Measurements from ENCODE around the gene IL11RA. TPM values are rescaled to one million over a fixed set of nuclear protein-coding genes. Genes with fewer than 3 reads are reported as not detected.
A peak's percentile ranks its signal among the peaks of the same experiment; 100 is the strongest.

Gene IL11RA
- total RNA-seq, 1 donor from 2014 or later, result 6.3 TPM

DNA sequence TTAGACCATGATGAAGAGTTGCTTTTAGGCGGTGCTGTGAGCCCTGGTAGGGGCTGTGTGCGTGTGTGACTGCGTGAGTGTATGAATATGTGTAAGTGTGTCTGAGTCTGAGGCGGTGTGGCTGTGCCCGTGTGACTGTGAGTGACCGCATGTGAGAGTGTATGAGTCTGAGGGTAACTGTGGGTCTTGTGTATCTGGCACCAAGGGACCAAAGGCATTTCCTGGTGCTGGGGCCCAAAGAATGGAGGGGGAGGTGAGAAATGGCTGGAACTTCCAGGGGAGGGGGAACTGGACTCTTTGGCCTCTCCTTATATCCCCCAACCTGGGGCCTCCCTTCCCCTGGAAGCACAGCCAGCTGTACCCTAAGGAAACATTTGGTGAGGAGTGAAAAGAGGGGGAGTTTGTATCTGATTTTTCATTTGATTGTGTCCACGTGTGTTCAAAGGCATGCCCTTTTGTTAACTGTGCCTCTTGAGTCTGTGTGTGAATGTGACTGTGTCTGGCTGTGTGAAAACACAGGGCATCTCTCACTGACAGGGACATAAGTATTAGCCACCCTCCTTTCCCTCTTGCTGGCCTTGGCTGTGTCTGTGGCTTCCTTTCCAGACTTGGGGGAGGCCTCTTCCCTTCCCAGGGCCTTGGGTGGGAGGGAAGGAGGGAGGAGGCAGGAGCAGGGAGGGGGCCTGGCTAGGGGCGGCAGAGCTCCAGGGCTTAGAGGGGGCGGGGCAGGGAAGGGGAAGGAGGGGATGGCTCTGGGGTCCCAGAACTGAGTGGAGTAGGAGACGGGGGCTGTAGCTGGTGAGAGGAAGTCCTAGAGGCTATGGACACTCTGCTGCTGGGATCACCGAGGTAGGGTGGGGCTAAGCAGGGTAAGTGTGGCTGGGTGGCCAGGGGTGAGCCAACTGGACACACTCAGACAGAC is 1.4 kb downstream of the IL11RA start:
- DNase-seq (ENCODE audit: low read depth, low spot score), result no peak

DNA sequence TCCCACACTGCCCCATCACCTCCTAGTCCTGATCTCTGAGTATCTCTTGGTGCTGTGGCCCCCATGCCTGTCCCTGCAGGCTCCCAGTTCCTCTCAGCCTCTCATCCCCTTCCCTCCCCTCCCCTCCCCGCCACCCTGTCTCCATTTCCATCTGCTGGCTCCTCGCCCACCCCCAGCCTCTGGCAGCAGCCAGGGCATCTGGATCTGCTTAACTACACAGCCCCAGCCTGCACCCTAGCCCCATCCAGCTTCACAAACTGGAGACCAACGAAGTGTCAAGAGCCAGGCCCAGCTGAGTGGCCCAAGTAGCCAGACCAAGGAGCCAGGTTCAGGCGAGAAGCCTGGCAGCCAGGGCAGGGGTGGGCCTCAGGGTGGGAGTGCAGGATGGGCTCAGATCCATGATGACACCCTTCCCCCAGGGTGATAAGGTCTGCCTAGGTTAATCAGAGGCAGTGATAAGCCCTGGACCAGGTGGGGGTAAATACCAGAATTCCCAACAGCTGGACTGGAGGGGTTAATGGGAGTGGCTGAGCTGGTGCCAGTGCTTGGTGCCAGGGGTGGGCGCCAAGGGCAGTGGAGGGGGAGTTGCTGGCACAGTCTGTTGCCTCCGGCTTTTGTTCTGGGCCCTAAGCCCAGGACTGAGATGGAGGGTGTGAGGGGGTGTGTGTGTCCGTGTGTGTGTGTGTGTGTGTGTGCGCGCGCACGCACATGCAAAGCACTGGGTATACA is 2.5 kb downstream of the IL11RA start:
- no peak for DNase-seq (ENCODE audit: low read depth, low spot score)

DNA sequence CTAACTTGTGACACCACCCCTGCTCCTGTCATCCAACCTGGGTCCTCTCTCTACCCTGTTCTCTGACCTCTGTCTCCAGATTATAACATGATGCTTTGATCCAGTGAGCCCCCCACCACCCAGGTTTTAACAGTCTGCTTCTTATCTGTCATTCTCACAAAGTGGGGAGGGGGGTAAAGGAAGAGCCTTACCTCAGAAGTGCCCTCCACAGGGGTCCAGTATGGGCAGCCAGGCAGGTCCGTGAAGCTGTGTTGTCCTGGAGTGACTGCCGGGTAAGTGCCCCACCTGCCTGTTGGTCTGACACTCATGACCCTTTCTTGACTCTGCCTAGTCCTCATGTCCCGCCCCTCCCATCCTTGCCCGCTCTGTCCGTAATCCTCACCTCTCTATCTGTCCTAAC is 3.4 kb downstream of the IL11RA start:
- DNase-seq (ENCODE audit: low read depth, low spot score), result no peak

DNA sequence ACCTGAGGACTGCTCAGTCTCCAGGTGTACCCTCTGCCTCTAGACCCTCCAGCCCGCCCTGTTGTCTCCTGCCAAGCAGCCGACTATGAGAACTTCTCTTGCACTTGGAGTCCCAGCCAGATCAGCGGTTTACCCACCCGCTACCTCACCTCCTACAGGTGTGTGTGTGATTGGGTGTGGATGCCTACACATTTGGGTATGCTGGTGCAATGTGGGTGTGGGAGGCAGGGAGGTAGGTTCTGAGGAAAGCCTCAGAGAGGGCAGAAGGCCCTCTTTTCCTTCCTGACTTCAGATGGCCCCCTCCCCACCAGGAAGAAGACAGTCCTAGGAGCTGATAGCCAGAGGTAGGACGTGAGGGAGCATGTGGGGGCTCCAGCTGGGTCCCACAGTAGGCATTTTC is 5.0 kb downstream of the IL11RA start:
- DNase-seq (ENCODE audit: low read depth, low spot score), result no peak

DNA sequence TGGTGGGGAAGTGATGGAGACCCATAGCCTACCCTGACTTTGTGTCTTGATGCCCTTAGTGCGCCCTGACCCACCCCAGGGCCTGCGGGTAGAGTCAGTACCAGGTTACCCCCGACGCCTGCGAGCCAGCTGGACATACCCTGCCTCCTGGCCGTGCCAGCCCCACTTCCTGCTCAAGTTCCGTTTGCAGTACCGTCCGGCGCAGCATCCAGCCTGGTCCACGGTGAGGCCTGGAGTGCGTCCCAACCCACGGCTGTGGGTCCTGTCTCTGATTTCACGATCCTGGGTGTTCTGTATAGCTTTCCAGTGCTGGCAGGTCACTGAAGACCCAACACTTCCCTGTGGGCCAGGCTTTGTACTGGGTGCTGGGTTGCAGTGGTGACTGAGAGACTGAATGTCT is 6.5 kb downstream of the IL11RA start:
- no peak for DNase-seq (ENCODE audit: low read depth, low spot score)

DNA sequence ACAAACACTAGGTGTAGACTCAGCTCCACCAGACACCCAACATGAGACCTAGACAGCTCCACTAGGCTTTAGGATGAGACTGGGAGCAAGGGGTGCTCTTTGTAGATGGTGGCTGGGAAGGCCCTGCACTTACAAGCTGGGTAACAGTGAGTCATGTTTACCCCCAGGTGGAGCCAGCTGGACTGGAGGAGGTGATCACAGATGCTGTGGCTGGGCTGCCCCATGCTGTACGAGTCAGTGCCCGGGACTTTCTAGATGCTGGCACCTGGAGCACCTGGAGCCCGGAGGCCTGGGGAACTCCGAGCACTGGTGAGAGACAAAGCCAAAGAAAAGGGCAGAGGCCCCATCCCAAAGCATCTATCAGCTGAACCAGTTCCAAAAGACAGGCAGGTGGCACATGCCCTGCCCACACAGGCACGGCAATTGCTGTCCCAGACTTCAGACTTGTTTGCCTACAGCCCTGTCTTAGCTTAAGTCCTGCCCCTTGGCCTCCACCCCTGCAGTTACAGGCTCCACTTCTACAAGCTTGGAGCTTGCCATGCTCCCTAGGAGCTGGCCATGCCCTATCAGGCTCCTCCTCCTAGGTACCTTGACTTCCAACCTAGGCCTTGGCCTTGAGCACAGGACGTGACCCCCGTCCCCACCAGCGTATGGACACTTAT is 7.7 kb downstream of the IL11RA start:
- DNase-seq (ENCODE audit: low read depth, low spot score), result no peak

DNA sequence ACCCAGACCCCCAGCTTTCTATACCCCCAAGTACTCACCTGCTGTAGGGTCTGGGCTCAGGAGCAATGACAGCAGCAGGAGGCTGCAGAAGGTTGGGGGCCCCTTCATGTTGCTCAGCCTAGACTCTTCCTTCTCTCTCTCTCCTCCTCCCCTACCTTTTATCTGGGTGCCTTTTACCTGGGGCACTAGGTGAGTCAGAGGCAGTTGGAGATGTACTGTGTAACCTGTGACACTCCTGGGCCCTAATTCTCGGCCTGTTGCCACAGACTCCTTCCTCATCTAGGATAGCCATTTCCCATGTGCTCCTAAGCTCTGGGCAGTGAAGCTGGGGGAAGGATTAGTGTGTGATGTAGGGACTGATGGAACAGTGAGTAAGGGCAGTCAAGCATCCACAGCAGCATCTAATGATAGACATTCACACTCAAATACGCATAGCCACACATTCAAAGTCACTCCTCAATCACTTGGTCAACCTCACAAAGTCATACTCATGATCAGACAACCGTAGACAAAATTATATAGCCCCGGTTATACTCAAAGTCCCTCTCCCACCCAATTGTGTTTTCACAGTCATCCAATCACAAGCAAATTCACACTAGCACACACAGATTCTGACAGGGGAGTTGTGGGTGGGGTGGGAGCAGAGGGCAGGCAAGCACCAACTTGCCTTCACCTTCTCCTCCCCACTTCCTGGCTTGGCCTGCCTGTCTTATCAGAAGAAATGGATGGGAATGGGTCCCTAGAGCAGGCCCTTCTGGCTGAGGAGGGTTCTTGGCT is 10.7 kb downstream of the IL11RA start, which contains the start of gene CCL27:
Gene CCL27 (minus strand): TSS at position 132 of the 777 bp plus-strand sequence. CDS start 24 bp downstream, at position 108.
- no peak for DNase-seq (ENCODE audit: low read depth, low spot score)

DNA sequence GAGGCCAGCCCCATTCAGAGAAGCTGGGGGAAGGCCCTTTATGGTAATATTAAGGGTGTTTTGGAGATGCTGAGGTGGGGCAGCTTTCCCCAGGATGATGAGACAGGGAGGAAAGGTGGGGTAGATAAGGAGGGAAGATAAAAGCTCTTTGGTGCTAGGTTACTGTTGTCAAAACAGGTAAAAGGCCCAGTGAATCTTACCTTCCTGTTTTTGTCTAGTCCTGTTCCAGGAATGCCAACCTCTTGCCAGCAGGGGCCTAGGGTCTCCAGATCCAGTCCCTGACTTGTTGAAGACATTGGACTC is 11.3 kb downstream of the IL11RA start:
- no peak for DNase-seq (ENCODE audit: low read depth, low spot score)

DNA sequence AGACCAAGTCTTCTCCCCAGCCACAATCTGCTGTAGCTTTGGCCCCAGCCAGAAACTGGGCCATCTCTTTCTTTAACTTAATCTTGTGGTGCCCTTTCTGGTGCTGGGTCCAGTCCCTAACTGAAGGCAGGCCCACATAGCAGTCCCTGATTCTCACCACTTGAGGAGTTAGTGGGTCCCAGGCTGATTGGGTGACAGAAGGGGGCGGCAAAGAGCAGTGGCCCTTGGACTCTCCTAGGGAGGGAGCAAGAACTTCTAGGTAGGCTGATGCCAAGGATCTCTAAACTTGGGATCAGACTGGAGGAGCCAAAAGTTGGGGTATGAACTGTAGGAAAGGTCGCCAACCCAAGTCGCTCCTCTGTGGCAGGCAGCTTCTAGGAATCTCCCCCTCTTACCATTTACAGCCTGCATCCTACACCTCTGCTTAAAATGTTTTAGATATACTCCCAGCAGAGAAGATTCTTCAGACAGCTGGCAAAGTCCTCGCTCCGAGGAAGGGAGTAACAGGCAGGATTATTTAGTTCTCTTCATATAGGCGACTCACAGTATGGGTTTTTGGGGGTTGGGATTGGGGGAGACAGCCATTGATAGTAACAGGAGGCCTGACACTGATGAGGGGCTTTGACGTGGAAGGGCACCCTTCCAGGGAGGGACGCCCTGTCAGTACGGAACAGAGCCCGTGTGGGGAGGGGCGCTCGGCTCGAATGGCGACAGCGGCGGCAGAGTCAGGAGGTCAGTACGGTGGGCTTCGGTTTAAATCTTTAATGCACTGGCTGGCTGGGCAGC is 12.5 kb downstream of the IL11RA start:
- DNase-seq (ENCODE audit: low read depth, low spot score), result peak; percentile 22

DNA sequence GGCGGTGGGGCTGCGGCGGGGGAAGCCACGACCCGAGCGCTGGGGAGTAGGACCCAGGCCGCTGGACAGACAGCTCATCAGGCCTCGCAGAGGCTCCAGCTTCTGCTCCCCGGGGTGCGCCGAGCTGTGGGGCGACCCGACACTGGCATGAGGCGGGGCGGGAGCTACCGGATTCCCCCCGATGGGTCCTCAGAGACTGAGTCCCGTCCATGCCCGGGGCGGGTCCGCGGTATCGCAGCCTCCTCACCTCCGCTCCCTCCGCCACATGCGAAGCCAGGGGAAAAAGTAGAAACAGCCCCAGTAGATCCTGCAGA is 13.0 kb downstream of the IL11RA start:
- no peak for DNase-seq (ENCODE audit: low read depth, low spot score)

DNA sequence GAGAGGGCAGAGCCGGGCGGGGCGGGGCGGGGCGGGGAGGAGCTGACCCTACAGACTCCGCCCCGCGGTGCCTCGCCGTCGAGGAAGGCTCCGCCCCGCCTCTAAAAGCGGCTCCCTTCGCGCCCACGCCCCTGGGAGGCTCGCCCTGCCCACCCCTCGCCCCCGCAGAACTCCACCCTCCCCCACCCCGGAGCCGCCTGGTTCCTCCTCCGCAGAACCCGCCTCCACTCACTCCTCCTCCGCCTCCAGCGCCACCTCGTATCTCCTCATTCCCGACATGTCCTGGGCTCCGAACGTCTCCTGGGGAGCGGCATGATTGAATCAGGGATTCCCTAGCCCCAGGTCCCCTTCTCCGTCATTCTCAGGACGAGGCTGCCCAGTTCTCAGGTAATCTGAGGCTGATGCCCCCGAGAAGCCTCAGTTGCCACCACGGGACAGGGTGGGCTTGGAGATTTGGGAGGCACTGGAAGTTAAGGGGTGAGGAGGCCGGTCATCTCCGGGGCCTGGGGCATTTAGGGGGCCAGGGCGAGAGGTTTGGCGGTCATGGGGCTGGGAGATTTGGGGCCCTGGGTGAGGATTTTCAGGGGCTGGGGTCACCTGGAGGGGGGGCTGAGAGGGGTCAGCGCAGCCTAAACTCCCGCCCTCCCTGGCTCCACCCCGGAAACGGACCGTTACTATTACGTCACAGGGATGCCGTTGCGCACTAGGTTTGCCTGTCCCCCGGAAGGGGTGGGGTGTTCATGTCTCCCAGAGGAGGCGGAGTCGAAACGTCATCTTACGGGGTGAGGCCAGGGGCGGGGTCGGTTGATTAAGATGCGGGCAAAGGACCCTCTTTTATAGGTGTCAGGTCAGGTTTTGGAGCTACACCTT is 13.6 kb downstream of the IL11RA start:
- peak; percentile 66 for DNase-seq (ENCODE audit: low read depth, low spot score)

DNA sequence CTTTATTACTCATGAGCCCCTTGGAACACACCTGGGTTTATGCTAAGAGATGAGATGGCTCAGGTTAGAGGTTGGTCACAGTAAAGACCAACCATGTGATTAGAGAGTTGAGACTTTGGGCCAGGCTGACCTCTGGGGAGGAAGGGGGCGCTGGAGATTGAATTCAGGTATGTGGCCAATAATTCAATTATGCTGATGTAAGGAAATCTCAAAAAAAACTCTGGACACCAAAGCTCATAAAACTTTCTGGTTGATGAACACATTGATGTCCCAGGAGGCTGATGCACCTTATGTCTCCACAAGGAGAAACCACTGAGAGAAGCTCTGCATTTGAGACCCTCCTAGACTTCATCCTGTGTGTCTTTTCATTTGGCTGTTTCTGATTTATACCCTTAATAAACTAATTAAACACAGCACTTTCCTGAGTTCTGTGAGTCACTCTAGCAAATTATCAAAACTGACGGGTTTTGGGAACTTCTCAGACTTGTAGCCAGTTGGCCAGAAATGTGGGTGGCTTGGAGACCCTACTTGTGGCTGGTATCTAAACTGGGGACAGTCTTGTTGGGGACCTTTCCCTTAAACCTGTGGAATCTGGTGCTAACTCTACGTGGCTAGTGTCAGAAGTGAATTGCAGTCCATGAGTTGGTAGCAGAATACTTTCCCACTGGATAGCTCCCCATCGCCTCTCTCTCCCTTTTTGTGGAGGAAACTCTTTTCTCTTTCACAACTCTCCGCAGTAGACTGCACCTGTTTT is 18.0 kb downstream of the IL11RA start:
- DNase-seq (ENCODE audit: low read depth, low spot score), result no peak

DNA sequence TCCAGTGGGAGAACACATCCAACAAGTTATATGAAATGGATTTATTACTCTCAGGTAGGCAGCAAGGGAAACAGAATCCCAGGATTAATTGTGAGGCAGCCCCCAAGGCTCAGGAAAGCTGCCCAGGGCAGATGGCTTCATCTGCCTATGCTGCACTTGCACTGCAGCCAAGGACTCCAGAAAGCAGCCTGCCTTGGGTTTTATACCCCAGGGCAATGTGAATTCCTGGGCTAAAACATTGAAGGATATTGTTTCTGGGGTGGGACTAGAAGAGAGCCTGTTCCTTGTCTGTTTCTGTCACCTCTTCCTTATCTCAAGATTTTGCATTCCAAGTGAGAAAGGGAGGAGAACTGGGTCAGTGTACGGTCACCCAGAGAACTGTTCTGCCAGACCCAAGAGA is 19.3 kb downstream of the IL11RA start:
- DNase-seq (ENCODE audit: low read depth, low spot score), result no peak

DNA sequence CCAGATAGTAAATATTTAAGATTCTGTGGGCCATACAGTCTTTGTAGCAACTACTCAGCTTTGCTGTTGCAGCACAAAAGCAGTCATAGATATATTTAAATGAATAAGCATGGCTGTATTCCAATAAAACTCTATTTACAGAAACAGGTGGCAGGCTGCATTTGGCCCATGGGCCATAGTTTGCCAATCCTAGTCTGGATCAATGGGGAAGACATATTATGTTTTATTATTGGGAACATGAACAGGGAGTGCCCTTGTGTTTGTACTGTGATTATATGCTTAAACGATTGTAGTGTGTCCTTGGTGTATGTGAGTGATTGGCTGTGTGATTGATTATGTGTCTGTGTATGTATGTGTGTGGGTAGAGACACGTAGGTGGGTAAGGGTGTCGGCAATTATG is 22.5 kb downstream of the IL11RA start:
- DNase-seq (ENCODE audit: low read depth, low spot score), result no peak

DNA sequence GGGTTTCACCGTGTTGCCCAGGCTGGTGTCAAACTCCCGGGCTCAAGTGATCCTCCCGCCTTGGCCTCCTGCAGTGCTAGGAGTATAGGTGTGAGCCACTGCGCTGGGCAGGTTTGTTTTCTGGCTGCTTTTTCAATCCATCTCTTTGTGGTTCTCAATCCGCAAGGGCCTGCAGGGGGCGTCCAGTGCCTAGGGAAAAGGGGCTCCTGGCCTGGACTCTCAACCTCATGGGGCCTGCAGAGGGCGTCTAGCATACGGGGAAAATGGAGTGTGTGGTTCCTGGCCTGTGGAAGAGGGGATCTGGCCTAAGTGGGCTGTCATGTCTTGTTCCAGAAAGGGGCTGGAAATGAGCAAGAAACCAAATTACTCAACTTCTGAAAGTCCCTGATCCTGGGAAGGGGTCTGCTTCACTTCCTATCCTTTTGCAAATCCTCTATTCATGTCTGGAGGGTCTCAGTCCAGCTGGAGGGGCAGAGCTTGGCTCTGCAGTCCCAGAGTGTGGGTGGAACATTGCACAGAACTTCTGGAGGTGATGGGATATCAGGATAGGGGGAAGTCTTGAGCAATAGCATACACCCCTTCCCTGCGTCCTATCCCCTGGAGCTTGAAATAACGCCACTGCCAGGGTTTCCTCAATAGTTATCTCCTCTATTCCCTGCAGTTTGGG is 23.2 kb downstream of the IL11RA start:
- DNase-seq (ENCODE audit: low read depth, low spot score), result peak; percentile 33

DNA sequence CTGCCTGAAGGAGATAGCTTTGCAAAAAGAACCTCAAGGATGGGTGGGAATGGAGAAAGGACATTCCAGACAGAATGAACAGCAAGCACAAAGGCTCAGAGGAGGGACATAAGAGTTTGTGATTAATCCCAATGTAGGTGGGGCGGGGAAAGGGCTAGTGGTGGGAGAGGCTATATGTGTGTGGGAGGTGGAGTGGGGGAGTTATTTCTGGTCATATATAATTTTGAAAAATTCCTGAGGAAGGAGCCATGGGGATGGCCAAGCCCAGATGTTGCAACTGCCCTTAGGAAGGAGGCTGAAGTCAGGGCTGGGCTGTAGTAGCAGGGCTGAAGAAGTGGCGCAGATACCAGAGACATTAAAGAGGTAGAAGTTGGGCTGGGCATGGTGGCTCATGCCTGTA is 23.9 kb downstream of the IL11RA start:
- no peak for DNase-seq (ENCODE audit: low read depth, low spot score)

DNA sequence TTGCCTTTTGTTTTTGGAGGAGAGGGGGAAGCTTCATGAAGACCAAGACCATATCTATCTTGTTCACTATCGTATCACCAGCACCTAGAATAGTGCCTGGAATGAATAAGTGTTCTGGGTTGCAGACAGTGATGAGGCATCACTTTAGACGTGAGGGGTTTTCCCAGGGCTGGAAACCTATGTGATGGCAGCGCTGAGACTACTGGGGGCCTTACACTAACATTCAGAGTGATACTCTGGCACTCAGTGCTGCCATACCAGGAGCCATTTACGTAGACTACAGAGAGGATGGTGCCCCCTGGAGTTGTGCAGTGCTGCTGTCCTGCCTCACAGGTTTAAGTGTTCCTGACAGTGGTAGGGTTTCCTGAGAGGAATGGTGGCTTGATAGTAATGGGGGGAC is 32.2 kb downstream of the IL11RA start:
- no peak for DNase-seq (ENCODE audit: low read depth, low spot score)

DNA sequence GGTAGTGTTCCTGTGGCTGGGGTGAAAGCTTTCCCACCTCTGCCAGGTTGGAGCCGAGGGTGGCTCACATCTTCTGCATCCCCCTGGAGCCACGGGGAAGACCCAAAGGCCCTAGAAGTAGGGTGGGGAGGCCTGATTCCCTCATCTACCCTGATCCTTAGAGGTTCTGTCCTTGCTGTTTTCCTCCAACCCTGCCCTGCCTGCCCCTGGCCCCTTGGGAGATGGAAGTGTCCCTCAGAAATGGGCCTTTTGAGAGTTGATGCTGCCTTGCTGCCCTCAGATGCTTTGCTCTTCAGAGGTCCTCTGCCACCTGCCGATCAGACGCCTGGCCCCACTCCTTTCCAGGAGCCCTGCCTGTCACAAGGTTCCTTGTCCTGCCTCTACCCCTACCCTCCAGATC is 32.8 kb downstream of the IL11RA start:
- no peak for DNase-seq (ENCODE audit: low read depth, low spot score)

DNA sequence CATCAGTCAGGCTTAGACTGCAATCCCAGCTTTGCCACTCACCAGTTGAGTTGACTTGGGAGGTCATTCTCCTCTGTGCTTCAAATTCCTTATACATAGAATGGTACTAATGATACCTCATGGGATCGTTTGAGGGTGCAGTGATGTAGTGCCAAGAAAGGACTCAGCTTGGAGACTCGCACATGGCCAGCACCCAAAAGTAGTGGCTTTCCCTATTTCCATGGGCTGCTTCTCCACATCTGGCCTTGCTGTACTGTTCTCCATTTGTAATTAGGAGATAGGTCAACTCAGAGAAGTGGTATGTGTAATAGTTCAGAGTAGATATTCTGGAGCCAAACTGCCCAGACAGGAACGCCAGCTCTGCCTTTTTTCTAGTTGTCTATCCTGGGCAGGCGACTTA is 33.6 kb downstream of the IL11RA start:
- DNase-seq (ENCODE audit: low read depth, low spot score), result no peak

Measured in pulmonary artery endothelial cell (primary cell).